GM21528 (cell line): ENCODE data around the gene CDKL4.
"Not testable (repeated sequence)": the region's sequence is repeated elsewhere in the genome, so short reads cannot be mapped to it uniquely, and the experiment has no call there.

Experiments used
- ATAC-seq: cut with Tn5 transposase; IDR thresholded peaks from one replicate; pipeline ENCODE4 v1.9.1; 2021; ENCODE audit warnings: mild to moderate bottlenecking, moderate library complexity; ENCODE audit not compliant: unreplicated experiment, low FRiP score

CDKL4 gene

DNA sequence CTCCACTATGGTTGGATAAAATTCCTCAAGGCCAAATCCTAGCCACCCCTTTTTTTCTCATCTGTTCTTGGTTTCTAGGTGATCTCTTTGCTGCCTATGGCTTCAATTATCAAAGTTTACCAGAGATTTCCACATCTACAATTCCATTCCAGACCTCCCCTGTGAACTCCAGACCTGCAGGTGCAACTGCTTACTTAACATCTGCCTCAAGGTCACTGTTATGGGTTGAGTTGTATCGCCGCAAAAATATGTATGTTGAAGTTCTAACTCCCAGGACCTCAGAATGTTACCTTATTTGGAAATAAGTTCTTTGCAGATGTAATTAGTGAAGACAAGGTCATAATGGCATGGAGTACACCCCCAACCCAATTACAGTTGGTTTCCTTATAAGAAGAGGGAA lies 62.5 kb downstream of the CDKL4 start:
- ATAC-seq, result no peak

DNA sequence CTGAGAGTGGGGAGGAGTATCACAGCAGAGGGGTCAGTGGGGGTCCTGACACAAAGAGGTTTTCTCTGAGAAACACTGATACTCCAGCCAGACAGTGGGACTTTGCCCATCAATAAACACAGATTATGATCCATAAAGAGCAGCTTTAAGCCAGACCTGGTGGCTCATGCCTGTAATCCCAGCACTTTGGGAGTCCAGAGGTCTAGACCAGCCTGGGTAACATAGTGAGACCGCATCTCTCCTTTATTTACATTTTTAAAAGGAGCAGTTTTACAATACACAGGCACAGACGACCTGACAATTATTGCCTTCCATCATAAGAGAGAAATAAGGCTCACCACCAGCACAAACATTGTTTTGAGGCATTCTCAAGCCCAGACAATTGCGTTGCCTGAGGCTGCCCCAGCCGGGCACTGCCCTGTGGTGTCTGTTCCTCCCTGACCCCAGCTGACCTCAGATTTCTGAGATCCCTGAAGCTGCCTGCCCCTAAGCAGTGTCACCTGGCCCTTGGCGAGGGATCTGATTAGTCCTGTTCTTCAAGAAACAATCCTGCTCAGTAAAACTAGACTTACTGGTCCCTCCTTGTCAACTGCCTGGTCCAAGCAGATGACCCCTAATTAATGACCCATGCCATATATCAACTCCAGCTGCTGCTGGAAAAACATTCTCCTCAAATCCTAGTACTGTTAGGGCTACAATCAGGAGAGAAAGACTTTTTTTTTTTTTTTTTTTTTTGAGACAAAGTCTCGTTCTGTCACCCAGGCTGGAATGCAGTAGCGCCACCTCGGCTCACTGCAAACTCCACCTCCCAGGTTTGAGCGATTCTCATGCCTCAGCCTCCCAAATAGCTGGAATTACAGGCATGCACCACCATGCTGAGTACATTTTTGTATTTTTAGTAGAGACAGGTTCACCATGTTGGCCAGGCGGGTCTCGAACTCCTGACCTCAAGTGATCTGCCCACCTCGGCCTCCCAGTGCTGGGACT lies 63.5 kb downstream of the CDKL4 start:
- ATAC-seq, result no peak

DNA sequence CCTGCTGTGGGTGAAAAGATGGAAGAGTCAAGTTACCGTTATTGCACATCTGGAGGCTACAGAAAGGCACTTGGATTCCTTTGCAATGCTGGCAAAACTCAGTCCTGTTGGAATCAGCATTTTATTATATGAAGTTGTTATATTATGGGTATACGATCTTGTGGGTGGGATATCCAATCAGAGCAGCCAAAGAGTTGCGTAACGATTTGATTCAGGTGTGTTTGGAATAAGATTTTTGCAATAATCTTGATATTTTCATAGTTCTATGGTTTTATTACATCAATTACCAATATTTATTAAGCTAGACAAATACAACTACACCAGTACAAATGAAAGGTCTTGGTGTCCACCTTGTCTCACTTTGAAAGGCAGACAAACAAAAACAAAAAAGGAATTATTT lies 65.0 kb downstream of the CDKL4 start:
- ATAC-seq, result no peak

DNA sequence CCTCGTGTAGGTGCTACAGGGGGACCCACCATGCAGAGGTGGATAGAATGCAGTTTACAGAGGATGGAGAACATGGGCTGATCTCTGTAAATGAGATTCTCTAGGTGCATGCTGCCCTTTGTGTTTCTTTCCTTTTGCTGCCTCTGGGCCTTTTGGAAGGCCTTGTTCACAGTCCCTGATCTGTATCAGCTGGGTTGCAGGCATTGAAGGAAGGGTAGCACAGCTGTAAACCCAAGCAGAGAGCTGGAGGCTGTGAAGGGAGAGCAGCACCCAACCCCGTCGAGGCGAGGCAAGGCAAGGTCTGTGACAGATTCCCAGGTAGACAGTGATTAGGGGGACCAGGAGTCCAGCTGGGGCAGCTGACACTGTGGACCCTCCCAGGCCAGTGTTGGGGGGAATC lies 66.8 kb downstream of the CDKL4 start:
- ATAC-seq, result no peak

DNA sequence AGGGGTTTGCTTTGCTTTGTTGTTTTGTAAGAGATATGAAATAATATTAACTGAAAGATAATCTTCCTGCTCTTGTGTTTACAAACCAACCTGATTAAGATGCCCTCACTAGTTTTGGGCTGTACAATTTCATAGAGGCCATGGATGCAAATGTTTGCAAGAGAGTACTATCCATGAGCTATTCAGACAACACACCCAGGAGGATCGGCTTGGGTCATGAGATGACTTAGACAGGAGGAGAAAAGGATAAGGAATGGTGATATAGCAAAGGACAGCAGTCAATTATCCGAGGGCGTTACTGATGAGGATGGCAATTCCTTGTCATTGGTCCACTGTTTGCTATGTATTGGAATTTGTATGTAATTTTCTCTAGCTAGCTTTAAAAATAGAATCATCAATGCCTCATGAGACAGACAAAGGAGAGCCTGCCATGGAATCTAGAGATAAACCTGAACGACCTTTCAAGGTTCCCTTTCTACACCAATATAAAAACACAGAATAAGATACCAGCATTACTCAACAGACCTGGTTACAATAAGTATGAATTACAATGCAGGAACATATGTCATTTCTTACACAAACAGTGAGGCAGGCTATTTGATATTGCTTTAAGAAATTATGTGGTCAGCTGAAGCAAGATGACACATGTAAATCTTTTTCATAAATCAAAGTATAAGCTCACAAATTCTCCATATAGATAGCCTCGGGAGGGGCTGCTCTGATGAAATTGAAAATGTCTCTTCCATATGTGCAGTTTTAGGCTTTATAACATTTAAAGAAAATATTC lies 68.6 kb downstream of the CDKL4 start:
- ATAC-seq, result no peak

DNA sequence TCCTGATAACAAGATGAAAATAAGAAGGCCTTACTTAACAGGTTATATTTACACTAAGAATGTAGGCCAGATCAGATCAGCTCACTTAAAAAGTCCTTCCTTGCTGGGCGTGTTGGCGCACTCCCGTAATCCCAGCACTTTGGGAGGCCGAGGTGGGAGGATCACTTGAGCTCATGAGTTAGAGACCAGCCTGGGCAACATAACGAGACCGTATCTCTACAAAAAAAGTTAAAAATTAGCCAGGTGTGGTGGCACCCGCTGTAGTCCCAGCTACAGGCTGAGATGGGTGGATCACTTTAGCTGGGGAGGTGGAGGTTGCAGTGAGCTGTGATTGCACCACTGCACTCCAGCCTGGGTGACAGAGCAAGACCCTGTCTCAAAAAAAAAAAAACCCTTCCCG lies 69.7 kb downstream of the CDKL4 start:
- ATAC-seq, result no peak

DNA sequence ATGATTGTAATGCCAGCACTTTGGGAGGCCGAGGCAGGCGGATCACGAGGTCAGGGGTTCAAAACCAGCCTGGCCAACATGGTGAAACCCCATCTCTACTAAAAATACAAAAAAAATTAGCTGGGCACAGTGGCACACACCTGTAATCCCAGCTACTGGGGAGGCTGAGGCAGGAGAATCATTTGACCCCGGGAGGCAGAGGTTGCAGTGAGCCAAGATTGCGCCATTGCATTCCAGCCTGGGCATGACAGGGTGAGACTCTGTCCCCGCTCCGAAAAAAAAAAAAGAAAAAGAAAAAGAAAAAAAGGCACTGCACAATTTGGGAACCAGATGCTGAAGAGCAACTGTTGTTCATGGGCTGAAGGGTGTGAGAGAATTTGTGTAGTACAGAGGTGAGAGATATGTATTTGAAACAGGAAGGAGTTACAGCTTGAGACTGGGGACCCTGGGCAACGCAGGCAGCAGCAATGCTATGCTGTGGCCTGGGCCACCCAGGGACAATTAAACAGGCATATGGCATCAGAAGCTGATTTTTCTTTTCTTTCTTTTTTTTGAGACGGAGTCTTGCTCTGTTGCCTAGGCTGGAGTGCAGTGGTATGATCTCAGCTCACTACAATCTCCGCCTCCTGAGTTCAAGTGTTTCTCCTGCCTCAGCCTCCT lies 71.6 kb downstream of the CDKL4 start:
- ATAC-seq, result not testable (repeated sequence)

DNA sequence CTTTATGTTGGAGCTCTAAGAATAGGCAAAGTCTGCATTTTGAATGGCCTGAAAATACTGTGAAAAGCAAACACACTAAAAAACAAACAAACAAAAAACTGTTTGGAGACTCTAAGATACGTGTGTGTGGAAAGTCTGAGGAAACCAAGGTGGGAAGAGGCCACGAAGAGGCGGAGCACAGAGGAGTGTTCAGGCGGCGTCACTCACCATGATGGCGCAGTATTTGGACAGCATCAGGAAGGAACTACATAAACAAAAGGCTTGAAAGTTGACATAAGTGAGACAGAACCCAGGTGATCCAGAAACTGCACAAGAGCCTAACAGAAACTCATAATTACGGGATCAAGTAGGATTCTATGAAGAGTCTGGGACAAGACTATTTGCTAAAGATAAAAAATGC lies 72.1 kb downstream of the CDKL4 start:
- no peak for ATAC-seq

DNA sequence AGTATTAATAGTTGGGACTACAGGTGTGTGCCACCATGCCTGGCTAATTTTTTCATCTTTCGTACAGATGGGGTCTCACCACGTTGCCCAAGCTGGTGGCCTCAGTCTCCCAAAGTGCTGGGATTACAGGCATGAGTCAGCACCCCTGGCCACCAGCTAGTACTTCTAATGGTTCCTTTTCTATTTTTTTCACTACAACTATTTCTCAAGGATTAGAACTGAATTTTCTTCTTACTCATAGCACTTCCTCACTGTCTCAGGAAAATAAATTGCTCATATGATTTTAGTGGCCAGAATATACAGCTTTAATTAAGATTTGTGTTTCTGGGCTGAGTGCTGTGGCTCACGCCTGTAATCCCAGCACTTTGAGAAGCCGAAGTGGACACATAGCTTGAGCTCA lies 79.7 kb downstream of the CDKL4 start:
- ATAC-seq, result no peak

DNA sequence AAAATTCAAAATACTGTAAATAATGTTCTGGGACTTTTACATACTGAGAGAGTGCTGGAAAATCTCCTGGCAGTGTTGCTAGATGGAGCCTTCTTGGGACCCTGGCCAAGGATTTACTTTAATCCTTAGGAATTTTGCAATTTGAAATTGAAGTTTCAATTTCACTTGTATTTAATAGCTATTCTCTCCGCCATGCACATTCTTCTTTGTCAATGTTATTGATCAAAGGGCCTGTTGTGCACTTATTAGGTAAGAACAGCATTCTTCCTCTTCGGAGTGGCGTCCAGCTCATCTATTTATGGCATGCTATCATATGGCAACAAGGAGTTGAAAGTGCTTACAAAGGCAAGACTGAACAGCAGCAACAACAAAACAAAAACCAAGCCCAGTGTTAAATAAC lies 82.8 kb downstream of the CDKL4 start:
- ATAC-seq, result no peak

DNA sequence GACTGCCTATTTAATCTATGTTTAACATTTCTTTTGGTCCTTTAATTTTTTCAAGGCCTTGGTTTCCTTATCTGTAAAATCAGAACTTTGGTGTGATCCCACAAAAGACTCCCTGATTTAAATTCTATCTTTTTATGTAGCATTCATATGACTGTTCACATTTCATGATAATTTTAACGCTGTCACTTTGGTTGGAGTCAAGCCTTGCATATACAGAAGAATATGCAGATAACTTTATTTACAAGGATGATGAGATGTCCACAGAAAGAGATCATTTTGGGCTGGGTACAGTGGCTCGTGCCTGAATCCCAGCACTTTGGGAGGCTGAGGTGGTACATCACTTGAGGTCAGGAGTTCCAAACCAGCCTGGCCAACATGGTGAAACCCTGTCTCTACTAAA lies 84.5 kb downstream of the CDKL4 start:
- no peak for ATAC-seq

DNA sequence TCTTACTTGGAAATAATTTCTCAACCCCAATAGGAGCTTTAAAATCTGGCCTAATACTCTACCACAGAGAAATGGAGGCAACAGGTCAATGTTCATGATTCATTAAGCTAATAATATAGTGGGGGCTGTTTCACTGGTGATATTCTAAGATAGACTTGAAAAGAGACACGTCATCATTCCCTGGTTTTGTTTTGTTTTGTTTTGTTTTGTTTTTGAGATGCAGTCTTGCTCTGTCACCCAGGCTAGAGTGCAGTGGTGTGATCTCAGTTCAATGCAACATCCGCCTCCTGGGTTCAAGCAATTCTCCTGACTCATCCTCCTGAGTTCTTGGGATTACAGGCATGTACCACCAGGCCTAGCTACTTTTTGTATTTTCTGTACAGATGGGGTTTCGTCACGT lies 85.4 kb downstream of the CDKL4 start:
- no peak for ATAC-seq

DNA sequence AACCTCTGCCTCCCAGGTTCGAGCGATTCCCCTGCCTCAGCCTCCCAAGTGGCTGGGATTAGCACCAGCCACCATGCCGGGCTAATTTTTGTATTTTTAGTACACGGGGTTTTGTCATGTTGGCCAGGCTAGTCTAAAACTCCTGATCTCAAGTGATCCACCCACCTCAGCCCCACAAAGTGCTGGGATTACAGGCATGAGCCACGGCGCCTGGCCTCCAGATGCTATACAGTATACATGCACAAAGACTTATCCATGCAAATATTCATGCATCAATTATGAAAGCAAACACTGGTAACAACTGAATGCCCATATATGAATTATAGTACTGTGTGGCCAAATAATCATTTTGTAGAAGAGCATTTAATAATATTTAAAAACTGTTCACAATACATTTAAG lies 86.9 kb downstream of the CDKL4 start:
- ATAC-seq, result no peak

DNA sequence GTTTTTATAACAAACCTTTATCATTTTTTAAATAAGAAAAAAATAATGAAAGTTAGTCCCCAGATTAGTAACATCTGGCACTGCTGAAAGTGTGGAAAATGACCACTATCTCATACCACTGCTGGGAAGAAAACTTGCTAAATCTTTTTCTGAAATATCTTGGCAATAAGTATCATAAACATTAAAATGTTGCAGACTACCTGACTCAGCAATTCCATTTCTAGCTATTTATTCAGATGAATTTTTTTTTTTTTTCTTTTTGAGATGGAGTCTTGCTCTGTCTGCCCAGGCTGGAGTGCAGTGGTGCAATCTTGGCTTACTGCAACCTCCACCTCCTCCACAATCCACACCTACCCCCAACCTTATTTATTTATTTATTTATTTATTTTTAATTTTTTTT lies 87.7 kb downstream of the CDKL4 start:
- no peak for ATAC-seq

DNA sequence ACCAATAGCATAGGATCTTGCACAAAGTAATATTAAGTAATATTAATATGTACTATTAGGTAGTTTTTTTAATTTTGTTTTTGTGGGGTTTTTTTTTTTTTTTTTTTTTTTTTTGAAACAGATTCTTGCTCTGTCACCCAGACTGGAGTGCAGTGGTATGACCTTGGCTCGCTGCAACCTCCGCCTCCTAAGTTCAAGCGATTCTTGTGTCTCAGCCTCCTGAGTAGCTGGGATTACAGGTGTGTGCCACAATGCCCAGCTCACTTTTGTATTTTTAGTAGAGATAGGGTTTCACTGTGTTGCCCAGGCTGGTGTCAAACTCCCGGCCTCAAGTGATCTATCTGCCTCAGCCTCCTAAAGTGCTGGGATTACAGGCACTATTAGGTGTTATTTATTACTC lies 88.2 kb downstream of the CDKL4 start:
- not testable (repeated sequence) for ATAC-seq

DNA sequence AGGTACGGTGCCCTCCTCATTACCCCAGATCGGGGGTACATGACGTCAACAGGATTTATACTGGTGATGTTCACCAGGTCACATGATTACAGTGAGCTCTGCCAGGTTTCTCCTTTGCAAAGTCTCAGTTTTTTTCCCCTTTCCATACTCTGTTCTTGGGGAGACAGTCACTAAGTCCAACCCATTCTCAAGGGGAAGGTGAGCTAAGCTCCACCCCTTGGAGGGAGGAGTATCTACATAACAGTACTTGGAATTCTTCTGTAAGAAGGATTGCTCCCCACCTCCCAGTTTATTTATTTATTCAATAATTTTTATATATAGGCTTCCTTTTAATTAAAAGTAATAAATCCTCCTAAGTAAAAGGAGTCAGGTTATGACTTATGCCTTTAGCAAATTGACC lies 88.8 kb downstream of the CDKL4 start:
- ATAC-seq, result no peak

DNA sequence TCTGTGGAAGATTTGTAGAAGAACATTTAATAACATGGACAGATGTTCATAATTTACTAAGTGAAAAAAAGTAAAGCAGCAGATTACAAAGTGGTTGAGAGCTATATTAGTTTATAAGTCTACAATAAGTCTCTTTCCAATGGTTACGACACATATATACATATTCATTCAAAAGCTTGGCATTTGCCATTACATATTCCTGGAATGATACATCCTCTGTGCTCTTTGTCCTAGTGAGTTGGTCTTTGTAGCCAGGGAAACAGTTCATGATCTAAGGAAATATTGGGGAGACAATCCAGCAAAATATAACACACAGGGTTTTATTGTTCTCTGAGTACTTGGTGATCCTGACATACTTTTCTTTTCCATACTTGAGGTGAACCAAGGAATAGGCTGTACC lies 90.5 kb downstream of the CDKL4 start:
- ATAC-seq, result no peak

DNA sequence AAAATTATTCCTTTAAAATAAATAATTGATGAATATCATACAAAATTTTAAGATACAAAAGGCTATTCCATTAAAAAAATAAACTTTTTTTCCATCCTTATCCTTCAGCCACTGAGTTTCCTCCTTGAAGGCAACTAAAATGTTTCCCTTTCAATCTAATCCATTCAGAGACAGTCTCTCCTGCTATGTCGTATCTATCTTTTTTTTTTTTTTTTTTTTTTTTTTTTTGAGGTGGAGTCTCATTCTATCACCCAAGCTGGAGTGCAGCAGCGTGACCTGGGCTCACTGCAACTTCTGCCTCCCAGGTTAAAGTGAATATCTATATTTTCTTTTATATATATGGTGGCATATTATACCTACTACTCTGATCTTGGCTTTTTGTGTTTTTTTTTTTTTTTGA lies 91.3 kb downstream of the CDKL4 start:
- ATAC-seq, result no peak

DNA sequence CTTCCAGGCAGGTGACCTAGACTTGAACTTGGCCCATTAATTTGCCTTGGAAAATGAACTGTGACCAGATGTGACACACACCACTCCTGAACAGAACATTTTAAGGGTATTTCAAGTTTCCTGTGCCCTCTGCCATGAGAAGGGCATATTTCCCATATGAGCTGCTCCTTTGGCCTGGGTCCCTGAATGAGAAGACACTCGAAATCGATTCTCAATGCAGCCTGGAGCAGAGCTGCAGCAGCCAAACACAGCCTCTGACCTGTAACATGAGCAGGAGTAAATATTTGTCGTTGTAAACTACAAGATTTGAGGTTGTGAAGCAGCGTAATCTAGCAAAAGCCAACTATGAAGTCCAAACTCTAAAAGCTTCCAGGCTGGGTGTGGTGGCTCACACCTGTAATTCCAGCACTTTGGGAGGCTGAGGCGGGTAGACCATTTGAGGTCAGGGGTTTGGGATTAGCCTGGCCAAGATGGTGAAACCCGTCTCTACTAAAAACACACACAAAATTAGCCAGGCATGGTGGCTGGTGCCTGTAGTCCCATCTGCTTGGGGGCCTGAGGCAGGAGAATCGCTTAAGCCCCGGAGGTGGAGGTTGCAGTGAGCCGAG lies 92.8 kb downstream of the CDKL4 start:
- ATAC-seq, result no peak

DNA sequence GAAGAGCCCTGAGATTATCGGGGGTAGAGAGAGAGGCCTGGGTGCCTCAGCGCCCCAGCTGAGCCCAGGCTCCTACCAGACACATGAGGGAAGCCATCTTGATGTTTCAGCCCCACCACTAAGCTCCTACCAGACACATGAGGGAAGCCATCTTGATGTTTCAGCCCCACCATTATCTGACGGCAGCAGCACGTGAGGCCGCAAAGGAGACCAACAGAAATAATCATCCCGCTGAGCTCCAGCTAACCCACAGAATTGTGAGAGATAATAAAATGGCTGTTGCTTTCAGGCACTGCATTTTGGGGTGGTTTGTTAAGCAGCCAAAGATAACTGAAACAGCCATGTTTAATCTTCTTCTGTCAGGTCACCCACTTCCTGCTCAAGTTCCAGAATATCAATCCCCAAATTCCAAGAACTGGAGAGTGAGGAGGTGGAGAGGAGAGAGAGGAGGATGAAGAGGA lies 93.6 kb downstream of the CDKL4 start:
- ATAC-seq, result no peak

DNA sequence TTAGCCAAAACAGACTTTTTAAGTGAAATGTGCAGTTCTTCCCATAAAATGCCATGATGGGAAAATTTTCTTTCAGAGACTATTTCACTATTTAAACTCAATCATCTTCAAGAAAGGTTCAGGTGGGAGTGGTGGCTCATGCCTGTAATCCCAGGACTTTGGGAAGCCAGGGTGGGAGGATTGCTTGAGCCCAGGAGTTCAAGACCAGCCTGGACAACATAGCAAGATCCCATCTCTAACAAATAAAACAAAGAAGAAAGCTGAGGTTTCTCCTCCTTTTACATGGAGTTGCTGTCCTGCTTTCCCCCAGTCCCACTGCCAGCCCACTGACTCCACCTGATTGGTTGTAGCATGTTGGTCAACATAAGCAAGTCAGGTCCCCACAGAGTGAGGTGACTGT lies 97.1 kb downstream of the CDKL4 start:
- ATAC-seq, result no peak
